ENCODE data around the gene FMO4. TPM values are rescaled to one million over a fixed set of nuclear protein-coding genes. Genes with fewer than 3 reads are reported as not detected.

Gene FMO4
- total and polyA plus RNA-seq, 9 of the 15 experiments (the other 6 are each of a cell fraction or from before 2014, with no cell fraction given), result 0.25 to 1.1 (median 0.54) TPM; not detected in 2

DNA sequence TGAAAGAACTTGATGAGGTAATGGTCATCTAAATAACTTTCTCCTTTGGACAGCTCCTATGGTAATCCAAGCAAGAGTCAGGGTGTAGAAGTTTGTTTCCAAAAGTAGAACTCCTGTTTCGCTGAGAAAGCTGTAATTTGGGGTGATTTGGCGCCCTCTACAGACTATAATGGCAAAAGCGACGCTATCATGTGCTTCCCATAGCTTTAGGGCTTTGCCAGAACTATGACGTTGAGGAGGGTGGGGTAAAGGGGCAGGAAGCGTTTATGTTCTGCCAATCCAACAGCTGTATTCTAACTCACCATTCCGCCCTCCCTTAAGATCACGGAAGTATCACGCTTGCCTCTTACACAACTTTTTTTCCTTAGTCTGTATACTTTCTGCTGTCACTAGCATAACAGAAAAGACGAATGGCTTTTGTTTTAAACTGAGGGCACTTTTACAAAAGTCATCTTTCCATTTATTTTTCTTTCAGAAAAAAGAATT, at the start of gene FMO4 (continued):
- TF ChIP-seq HES1 (IDR thresholded peaks at IDR 0.05; ENCODE audit: low read depth) (no peak), ZNF583 (CRISPR knock-in tag; IDR thresholded peaks at IDR 0.05) (no peak), PHB2 (IDR thresholded peaks at IDR 0.05; ENCODE audit: low read depth) (no peak), GABPA (tag; conservative IDR thresholded peaks at IDR 0.05; ENCODE audit: low read depth) (peak; percentile 62), FOXM1 (IDR thresholded peaks at IDR 0.05; ENCODE audit: low read depth) (peak; percentile 36; the same call in 1 of the 2 replicates), FOXM1 (CRISPR knock-in tag; IDR thresholded peaks at IDR 0.05; ENCODE audit: low read depth) (no peak), EHMT2 (IDR thresholded peaks at IDR 0.05) (peak; percentile 79; the same call in 1 of the 2 replicates), ELF4 (CRISPR knock-in tag; IDR thresholded peaks at IDR 0.05) (no peak), ZNF695 (CRISPR knock-in tag; IDR thresholded peaks at IDR 0.05) (no peak), RBM17 (IDR thresholded peaks at IDR 0.05; ENCODE audit: borderline replicate concordance, low read depth, low read length) (no peak), RHOXF2B (CRISPR knock-in tag; conservative IDR thresholded peaks at IDR 0.05) (no peak), NCOA1 (IDR thresholded peaks at IDR 0.05; ENCODE audit: low read depth) (no peak), TAF15 (IDR thresholded peaks at IDR 0.05; ENCODE audit: low read depth, low read length) (no peak), IRF1 (CRISPR knock-in tag; IDR thresholded peaks at IDR 0.05; ENCODE audit: borderline replicate concordance) (no peak), JUND (IDR thresholded peaks at IDR 0.05; ENCODE audit: borderline replicate concordance, low read depth, low read length) (peak; percentile 59), JUND (tag; IDR thresholded peaks at IDR 0.05; ENCODE audit: borderline replicate concordance, low read depth, low read length) (0 out of 3 replicates have a peak, but pooled peaks have one; percentile 44), ZBTB12 (CRISPR knock-in tag; IDR thresholded peaks at IDR 0.05) (peak; percentile 33; the same call in 1 of the 2 replicates), STAT5B (CRISPR knock-in tag; IDR thresholded peaks at IDR 0.05) (no peak), PHF20 (IDR thresholded peaks at IDR 0.05; ENCODE audit: partially characterized antibody) (peak; percentile 25), SUPT5H (IDR thresholded peaks at IDR 0.05) (no peak), ZNF184 (CRISPR knock-in tag; IDR thresholded peaks at IDR 0.05) (no peak), NFYB (IDR thresholded peaks at IDR 0.05; ENCODE audit: extremely low read depth, insufficient read length) (no peak), POLR2B (IDR thresholded peaks at IDR 0.05; ENCODE audit: low read depth, partially characterized antibody) (no peak)
- TF ChIP-seq, protein P1, sequence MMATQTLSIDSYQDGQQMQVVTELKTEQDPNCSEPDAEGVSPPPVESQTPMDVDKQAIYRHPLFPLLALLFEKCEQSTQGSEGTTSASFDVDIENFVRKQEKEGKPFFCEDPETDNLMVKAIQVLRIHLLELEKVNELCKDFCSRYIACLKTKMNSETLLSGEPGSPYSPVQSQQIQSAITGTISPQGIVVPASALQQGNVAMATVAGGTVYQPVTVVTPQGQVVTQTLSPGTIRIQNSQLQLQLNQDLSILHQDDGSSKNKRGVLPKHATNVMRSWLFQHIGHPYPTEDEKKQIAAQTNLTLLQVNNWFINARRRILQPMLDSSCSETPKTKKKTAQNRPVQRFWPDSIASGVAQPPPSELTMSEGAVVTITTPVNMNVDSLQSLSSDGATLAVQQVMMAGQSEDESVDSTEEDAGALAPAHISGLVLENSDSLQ (IDR thresholded peaks at IDR 0.05), result peak; percentile 70
- TF ChIP-seq, protein P2, sequence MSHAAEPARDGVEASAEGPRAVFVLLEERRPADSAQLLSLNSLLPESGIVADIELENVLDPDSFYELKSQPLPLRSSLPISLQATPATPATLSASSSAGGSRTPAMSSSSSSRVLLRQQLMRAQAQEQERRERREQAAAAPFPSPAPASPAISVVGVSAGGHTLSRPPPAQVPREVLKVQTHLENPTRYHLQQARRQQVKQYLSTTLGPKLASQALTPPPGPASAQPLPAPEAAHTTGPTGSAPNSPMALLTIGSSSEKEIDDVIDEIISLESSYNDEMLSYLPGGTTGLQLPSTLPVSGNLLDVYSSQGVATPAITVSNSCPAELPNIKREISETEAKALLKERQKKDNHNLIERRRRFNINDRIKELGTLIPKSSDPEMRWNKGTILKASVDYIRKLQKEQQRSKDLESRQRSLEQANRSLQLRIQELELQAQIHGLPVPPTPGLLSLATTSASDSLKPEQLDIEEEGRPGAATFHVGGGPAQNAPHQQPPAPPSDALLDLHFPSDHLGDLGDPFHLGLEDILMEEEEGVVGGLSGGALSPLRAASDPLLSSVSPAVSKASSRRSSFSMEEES (CRISPR knock-in tag; IDR thresholded peaks at IDR 0.05), result no peak
- TF ChIP-seq, protein P3, sequence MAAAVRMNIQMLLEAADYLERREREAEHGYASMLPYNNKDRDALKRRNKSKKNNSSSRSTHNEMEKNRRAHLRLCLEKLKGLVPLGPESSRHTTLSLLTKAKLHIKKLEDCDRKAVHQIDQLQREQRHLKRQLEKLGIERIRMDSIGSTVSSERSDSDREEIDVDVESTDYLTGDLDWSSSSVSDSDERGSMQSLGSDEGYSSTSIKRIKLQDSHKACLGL (CRISPR knock-in tag; IDR thresholded peaks at IDR 0.05; ENCODE audit: borderline replicate concordance, poor library complexity, severe bottlenecking), result no peak
